OCI-LY7 (cell line): ENCODE data around the gene GPC3.

Source experiments
- CTCF ChIP-seq: fragments of 200-600 bp; sonication (generic); conservative IDR thresholded peaks from 2 replicates; pipeline ENCODE4 v1.5.1; 2014; ENCODE audit warnings: mild to moderate bottlenecking, antibody characterized with exemption, low read length, moderate library complexity, mixed read lengths
- EZH2phosphoT487 ChIP-seq: fragments of 200-600 bp; sonication (generic); IDR thresholded peaks from 2 replicates; pipeline ENCODE4 v1.6.1; 2018; ENCODE audit warnings: low read depth, borderline replicate concordance, mild to moderate bottlenecking, mixed run types, antibody characterized with exemption, low read length, moderate library complexity, mixed read lengths

- no peak for TF ChIP-seq CTCF
- TF ChIP-seq EZH2phosphoT487: no peak
Observed at GRCh38 chrX:133939655-133940302, 45.6 kb downstream of the GPC3 start.
